H1 (cell line): Measurements from ENCODE around the gene IRF5. TPM values are rescaled to one million over a fixed set of nuclear protein-coding genes. Genes with fewer than 3 reads are reported as not detected.

Experiments used
- MAFK ChIP-seq: IDR thresholded peaks from 2 replicates; pipeline ENCODE4 v1.6.1; 2012; ENCODE audit warnings: low read depth, mild to moderate bottlenecking, improper control_type of control experiment, low read length
- PHF8 ChIP-seq: fragments of 200-600 bp; sonication (generic); conservative IDR thresholded peaks from 2 replicates; pipeline ENCODE4 v1.7.1; 2012; ENCODE audit warnings: low read depth, mild to moderate bottlenecking, inconsistent platforms, low read length, moderate library complexity
- RFX5 ChIP-seq: IDR thresholded peaks from 2 replicates; pipeline ENCODE4 v1.6.1; 2011; ENCODE audit warnings: low read depth, low read length, improper control_type of control experiment, borderline replicate concordance
- polyA plus RNA-seq, 7 experiments: library from polyadenylated mRNA; depleted of rRNA in 3 of 7; stranded (reverse) in 5 of 7; unstranded in 2 of 7; fragments of >200 nt in 5 of 7; fragments of 200-250 nt in 2 of 7; gene quantifications; 1 replicate in 5 of 7; 2 replicates in 1 of 7; 4 replicates in 1 of 7; pipeline versions ENCODE4 v1.2.1 to v1.2.3, GENCODE V29; 2011 to 2013; ENCODE audit warnings: missing spikeins in 2 of 7, mixed read lengths in 2 of 7
- total RNA-seq: library from RNA; stranded (reverse); fragmentation: NEBNext Ultra II Directional; extraction: Animal tissue kit (Norgen Biotek cat#: 25700); gene quantifications from 2 replicates; pipeline ENCODE4 v1.2.1, GENCODE V29; 2021

The IRF5 gene
- total and polyA plus RNA-seq, 2 of the 8 experiments (the other 6 are each of a cell fraction or from before 2014, with no cell fraction given): 0.28 to 1.1 TPM

GRCh38 chr7:128959296-128959695, 21.6 kb downstream of the IRF5 start (continued):
- no peak for TF ChIP-seq RFX5
- TF ChIP-seq PHF8: no peak
- no peak for TF ChIP-seq MAFK
